ENCODE measurements around the gene SF3B1. TPM values are rescaled to one million over a fixed set of nuclear protein-coding genes. Genes with fewer than 3 reads are reported as not detected.

SF3B1 gene
- total and polyA plus RNA-seq, 2 of the 13 experiments (the other 11 are each of a cell fraction or from before 2014, with no cell fraction given): 387 to 750 TPM

DNA sequence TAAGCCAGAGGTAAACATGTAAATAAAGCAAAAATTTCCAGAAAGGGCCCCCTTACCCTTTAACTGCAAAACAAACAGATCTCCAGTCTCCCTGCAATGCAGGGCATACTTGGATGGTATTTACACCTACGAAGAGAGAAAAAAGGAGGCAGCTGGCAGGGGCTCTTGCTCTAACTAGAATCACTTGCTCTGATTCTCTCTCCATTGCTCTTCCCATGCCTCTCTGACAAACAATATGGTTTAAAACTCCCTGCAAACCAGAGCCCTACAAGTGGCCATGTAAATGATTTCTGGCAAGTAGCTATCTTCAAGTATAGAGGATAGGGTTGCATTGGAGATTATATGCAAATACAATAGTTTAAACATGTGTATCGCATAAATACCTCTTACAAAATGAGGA lies 35.9 kb downstream of the SF3B1 start:
- POLR2A ChIA-PET: no interaction called here
- in situ Hi-C loops (cut with HindIII; ENCODE audit: extremely low pct_ligation_motif_present, low pct_unique_long_range_greater_than_20kb) (loop anchor here (25.0 kb wide), 1 partner anchor 637 kb away; no protein-coding TSS in a partner anchor), intact Hi-C loops (cut with micrococcal nuclease; ENCODE audit: unreplicated experiment) (loop anchor here (10.0 kb wide), 1 partner anchor 306 kb away; the partner anchor contains the start of gene MARS2)
- H3K9ac ChIP-seq (ENCODE audit: insufficient read depth, low read depth, low read length): no peak overlapping the region
- H3K4me2 ChIP-seq (ENCODE audit: low read depth, low read length): no peak overlapping the region
- no peaks in the 10 kb centered on the region; the same call in 1 of the 2 replicates for H4K20me1 ChIP-seq (ENCODE audit: insufficient read depth, low read length)
- H3K27me3 ChIP-seq (ENCODE audit: control insufficient read depth in 1 of 2, insufficient read depth in 2 of 2, low read length in 2 of 2): no peaks in the 10 kb centered on the region
- no peaks in the 10 kb centered on the region for H3K4me1 ChIP-seq (ENCODE audit: insufficient read depth, low read length)
- H3K4me3 ChIP-seq (replicated peaks in 1 of 3; ENCODE audit: insufficient read depth in 1 of 3, low read depth in 2 of 3, low read length in 3 of 3): no peak overlapping the region
- CTCF ChIA-PET (ENCODE audit: low intra/inter-chr PET ratio, low total read pairs): no interaction called here
- DNase-seq (ENCODE audit: low spot score): no peak
- no peak for TF ChIP-seq SALL1 (CRISPR knock-in tag; IDR thresholded peaks at IDR 0.05)
- TF ChIP-seq RBM22 (optimal IDR thresholded peaks at IDR 0.05; ENCODE audit: low read length): peak; percentile 92
- peaks cover 39 to 93% of the 10 kb centered on the region in 2 experiments for H3K36me3 ChIP-seq (replicated peaks in 1 of 2; ENCODE audit: control insufficient read depth in 1 of 2, insufficient read depth in 2 of 2, low read length in 2 of 2)
- no peak for ATAC-seq
- H3K79me2 ChIP-seq (ENCODE audit: insufficient read depth, low read length): no peaks in the 10 kb centered on the region
- FAIRE-seq: no peak
- no peaks in the 10 kb centered on the region for H3K9me3 ChIP-seq (ENCODE audit: low read length)
- H3K27ac ChIP-seq (ENCODE audit: extremely low read length, insufficient read depth, low read length): no peak overlapping the region
- WGBS (ENCODE audit: low lambda C conversion rate): 98% methylated on average over 2 of the region's 2 CpGs
- no peak overlapping the region for H2AFZ ChIP-seq (ENCODE audit: low read length)
- no TSS peak for BruUV-seq (replicated peaks)

DNA sequence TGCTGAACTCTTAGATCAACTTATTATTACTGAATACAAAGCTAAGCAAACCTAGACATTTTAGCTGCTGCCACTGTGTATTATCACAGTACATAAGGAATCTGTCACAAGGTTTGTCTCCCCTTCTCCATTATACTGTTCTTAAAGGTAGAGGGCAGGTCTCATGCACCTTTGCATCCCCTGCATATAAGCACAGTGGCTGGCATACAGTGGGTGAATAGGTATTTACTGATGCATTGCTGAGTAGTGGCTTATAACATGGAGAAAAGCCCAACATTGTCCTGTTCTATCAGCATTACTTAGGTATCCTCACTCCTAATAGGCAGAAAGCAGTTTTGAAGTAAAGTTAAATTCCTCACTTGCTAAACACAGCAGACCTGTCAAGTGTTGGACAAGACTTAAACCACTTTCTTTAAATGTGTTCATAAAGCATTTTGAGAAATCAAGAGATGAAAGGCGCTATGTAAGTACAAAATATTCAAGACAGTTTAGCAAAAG lies 43.6 kb downstream of the SF3B1 start:
- H3K9me3 ChIP-seq (ENCODE audit: low read length): no peaks in the 10 kb centered on the region
- in situ Hi-C loops (cut with HindIII; ENCODE audit: extremely low pct_ligation_motif_present, low pct_unique_long_range_greater_than_20kb) (loop anchor here (25.0 kb wide), 1 partner anchor 629 kb away; no protein-coding TSS in a partner anchor), intact Hi-C loops (cut with micrococcal nuclease; ENCODE audit: unreplicated experiment) (loop anchor here (10.0 kb wide), 1 partner anchor 314 kb away; the partner anchor contains the start of gene MARS2)
- no peaks in the 10 kb centered on the region for H3K27me3 ChIP-seq (ENCODE audit: control insufficient read depth in 1 of 2, insufficient read depth in 2 of 2, low read length in 2 of 2)
- peaks cover 14 to 42% of the 10 kb centered on the region in 2 experiments for H3K36me3 ChIP-seq (replicated peaks in 1 of 2; ENCODE audit: control insufficient read depth in 1 of 2, insufficient read depth in 2 of 2, low read length in 2 of 2)
- no peak overlapping the region for H3K9ac ChIP-seq (ENCODE audit: insufficient read depth, low read depth, low read length)
- no peak overlapping the region for H3K4me3 ChIP-seq (replicated peaks in 1 of 3; ENCODE audit: insufficient read depth in 1 of 3, low read depth in 2 of 3, low read length in 3 of 3)
- no peaks in the 10 kb centered on the region for H4K20me1 ChIP-seq (ENCODE audit: insufficient read depth, low read length)
- DNase-seq (ENCODE audit: low spot score): no peak
- H3K79me2 ChIP-seq (ENCODE audit: insufficient read depth, low read length): no peaks in the 10 kb centered on the region
- ATAC-seq: peak; percentile 13
- 100% methylated on average over 1 of the region's 1 CpG for WGBS (ENCODE audit: low lambda C conversion rate)
- no TSS peak for BruUV-seq (replicated peaks)
- no peak for FAIRE-seq
- H3K4me1 ChIP-seq (ENCODE audit: insufficient read depth, low read length): no peaks in the 10 kb centered on the region
- no peak overlapping the region for H3K27ac ChIP-seq (ENCODE audit: extremely low read length, insufficient read depth, low read length)
- ChIA-PET POLR2A (interaction anchor here (1.2 kb wide), 1 partner anchor 109 kb away, joined by 3 read pairs; the partner anchor contains the start of gene HSPD1), CTCF (ENCODE audit: low intra/inter-chr PET ratio, low total read pairs) (no interaction called here)
- no peak for TF ChIP-seq SAP130 (CRISPR knock-in tag; IDR thresholded peaks at IDR 0.05; ENCODE audit: low read depth)
- TF ChIP-seq PHF20 (CRISPR knock-in tag; IDR thresholded peaks at IDR 0.05): no peak
- TF ChIP-seq RBM22 (optimal IDR thresholded peaks at IDR 0.05; ENCODE audit: low read length): peak; percentile 95
- TF ChIP-seq, protein P1, sequence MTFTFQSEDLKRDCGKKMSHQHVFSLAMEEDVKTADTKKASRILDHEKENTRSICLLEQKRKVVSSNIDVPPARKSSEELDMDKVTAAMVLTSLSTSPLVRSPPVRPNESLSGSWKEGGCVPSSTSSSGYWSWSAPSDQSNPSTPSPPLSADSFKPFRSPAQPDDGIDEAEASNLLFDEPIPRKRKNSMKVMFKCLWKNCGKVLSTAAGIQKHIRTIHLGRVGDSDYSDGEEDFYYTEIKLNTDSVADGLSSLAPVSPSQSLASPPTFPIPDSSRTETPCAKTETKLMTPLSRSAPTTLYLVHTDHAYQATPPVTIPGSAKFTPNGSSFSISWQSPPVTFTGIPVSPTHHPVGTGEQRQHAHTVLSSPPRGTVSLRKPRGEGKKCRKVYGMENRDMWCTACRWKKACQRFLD (CRISPR knock-in tag; IDR thresholded peaks at IDR 0.05; ENCODE audit: borderline replicate concordance): no peak
- 0 out of 2 replicates have a peak, but pooled peaks have one; percentile 58 for TF ChIP-seq POLR2AphosphoS2 (IDR thresholded peaks at IDR 0.05; ENCODE audit: low read depth, low read length)
- 0 out of 2 replicates have a peak, but pooled peaks have one; percentile 22 for TF ChIP-seq POLR2AphosphoS5 (IDR thresholded peaks at IDR 0.05; ENCODE audit: low read depth, low read length)
- no peak overlapping the region for H3K4me2 ChIP-seq (ENCODE audit: low read depth, low read length)
- no peak overlapping the region for H2AFZ ChIP-seq (ENCODE audit: low read length)
